Mesothelial cell of epicardium (in vitro differentiated cells): Measurements from ENCODE around the gene RAB36. TPM values are rescaled to one million over a fixed set of nuclear protein-coding genes. Genes with fewer than 3 reads are reported as not detected.

Source experiments
- DNase-seq, 2 experiments: peaks; one replicate each; pipeline ENCODE4 v3.0.0; 2021; ENCODE audit warnings: low spot score in 2 of 2; ENCODE audit not compliant: unreplicated experiment in 2 of 2
- H3K27ac Mint-ChIP-seq: 2 replicates; pipeline ENCODE4 v1.8.0; 2021; ENCODE audit warnings: mixed read lengths
- H3K27me3 Mint-ChIP-seq: 2 replicates; pipeline ENCODE4 v1.8.0; 2021; ENCODE audit warnings: low read depth, mixed read lengths
- H3K36me3 Mint-ChIP-seq: 2 replicates; pipeline ENCODE4 v1.8.0; 2021; ENCODE audit warnings: mixed read lengths
- H3K4me1 Mint-ChIP-seq: 2 replicates; pipeline ENCODE4 v1.8.0; 2021; ENCODE audit warnings: mixed read lengths
- H3K4me3 Mint-ChIP-seq: 2 replicates; pipeline ENCODE4 v1.8.0; 2021; ENCODE audit warnings: mild to moderate bottlenecking, moderate library complexity, mixed read lengths
- H3K9me3 Mint-ChIP-seq: 2 replicates; pipeline ENCODE4 v1.8.0; 2021; ENCODE audit warnings: mixed read lengths
- CTCF ChIP-seq: fragments of 200-600 bp; sonication (generic); IDR thresholded peaks from one replicate; pipeline ENCODE4 v1.5.0; 2021; ENCODE audit warnings: antibody characterized with exemption; ENCODE audit not compliant: unreplicated experiment
- total RNA-seq: library from RNA; stranded (reverse); gene quantifications from 3 replicates; pipeline ENCODE4 v1.2.1, GENCODE V29; 2021

Gene RAB36
- total RNA-seq, 1 donor from 2014 or later: 6.4 TPM

- H3K36me3 Mint-ChIP-seq: no peaks in the 10 kb centered on the region
- no peak for DNase-seq
- H3K4me3 Mint-ChIP-seq: no peak overlapping the region
- no peaks in the 10 kb centered on the region for H3K27me3 Mint-ChIP-seq
- H3K4me1 Mint-ChIP-seq: no peaks in the 10 kb centered on the region
- no peak for TF ChIP-seq CTCF
- H3K9me3 Mint-ChIP-seq: no peaks in the 10 kb centered on the region
- no peak overlapping the region for H3K27ac Mint-ChIP-seq
These were observed 18.8 kb downstream of the RAB36 start for GRCh38 chr22:23164091-23164490.

- DNase-seq: no peak
- Mint-ChIP-seq H3K36me3 (no peaks in the 10 kb centered on the region), H3K4me1 (no peaks in the 10 kb centered on the region), H3K27ac (no peak overlapping the region), H3K27me3 (no peaks in the 10 kb centered on the region), H3K4me3 (no peak overlapping the region), H3K9me3 (no peaks in the 10 kb centered on the region)
- no peak for TF ChIP-seq CTCF
These were observed 21.0 kb downstream of the RAB36 start for GRCh38 chr22:23166042-23166831.

GRCh38 chr22:23166841-23167616 is 21.8 kb downstream of the RAB36 start:
- Mint-ChIP-seq H3K27me3 (no peaks in the 10 kb centered on the region), H3K9me3 (no peaks in the 10 kb centered on the region), H3K4me1 (no peaks in the 10 kb centered on the region), H3K36me3 (no peaks in the 10 kb centered on the region), H3K4me3 (no peak overlapping the region), H3K27ac (no peak overlapping the region)
- no peak for TF ChIP-seq CTCF
- DNase-seq: no peak

- no peak for DNase-seq
- no peak overlapping the region for H3K4me3 Mint-ChIP-seq
- H3K4me1 Mint-ChIP-seq: no peaks in the 10 kb centered on the region
- H3K27ac Mint-ChIP-seq: no peak overlapping the region
- no peaks in the 10 kb centered on the region for H3K9me3 Mint-ChIP-seq
- TF ChIP-seq CTCF: no peak
- H3K36me3 Mint-ChIP-seq: no peaks in the 10 kb centered on the region
- H3K27me3 Mint-ChIP-seq: no peaks in the 10 kb centered on the region
These were observed 23.2 kb downstream of the RAB36 start for GRCh38 chr22:23168391-23169042.

- Mint-ChIP-seq H3K4me3 (no peak overlapping the region), H3K9me3 (no peaks in the 10 kb centered on the region), H3K27me3 (no peaks in the 10 kb centered on the region), H3K4me1 (peaks cover 1% of the 10 kb centered on the region), H3K27ac (no peak overlapping the region), H3K36me3 (no peaks in the 10 kb centered on the region)
- no peak for TF ChIP-seq CTCF
- no peak for DNase-seq
These were observed 23.7 kb downstream of the RAB36 start for GRCh38 chr22:23169043-23169406.
